ENCODE data around the gene ALK.

The ALK gene

DNA sequence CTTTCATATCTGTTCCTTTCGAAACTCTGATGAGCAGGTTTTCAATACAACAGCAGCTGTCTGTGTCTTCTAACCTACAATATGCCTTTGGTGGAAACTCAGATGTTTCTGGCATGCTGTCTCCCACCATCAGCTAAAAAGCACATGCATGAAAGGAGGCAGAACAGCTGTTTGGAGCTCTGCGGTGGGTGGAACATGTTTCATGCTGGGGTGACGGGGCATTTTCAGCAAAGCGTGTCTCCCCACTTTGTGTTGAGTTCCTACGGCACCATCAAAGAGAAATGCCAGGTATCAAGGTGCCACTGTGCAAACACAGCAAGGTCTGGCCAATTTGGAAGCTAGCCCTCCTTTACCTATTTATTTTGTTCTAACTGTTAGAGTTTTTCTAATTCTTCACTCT, 516.1 kb downstream of the ALK start:
- ChIA-PET POLR2A (no interaction called here), CTCF (no interaction called here)
- no peak for TF ChIP-seq TCF7L2 (IDR thresholded peaks at IDR 0.05; ENCODE audit: borderline replicate concordance, low read depth, low read length)
- TF ChIP-seq KLF16 (tag by site-specific recombination; IDR thresholded peaks at IDR 0.05) = no peak
- TF ChIP-seq ZNF248 (tag by site-specific recombination; IDR thresholded peaks at IDR 0.05) = no peak
- no peak for TF ChIP-seq ZNF639 (tag by site-specific recombination; IDR thresholded peaks at IDR 0.05)
- TF ChIP-seq REPIN1 (tag by site-specific recombination; IDR thresholded peaks at IDR 0.05; ENCODE audit: low read depth) = no peak
- TF ChIP-seq ZNF214 (tag by site-specific recombination; IDR thresholded peaks at IDR 0.05; ENCODE audit: borderline replicate concordance) = no peak

DNA sequence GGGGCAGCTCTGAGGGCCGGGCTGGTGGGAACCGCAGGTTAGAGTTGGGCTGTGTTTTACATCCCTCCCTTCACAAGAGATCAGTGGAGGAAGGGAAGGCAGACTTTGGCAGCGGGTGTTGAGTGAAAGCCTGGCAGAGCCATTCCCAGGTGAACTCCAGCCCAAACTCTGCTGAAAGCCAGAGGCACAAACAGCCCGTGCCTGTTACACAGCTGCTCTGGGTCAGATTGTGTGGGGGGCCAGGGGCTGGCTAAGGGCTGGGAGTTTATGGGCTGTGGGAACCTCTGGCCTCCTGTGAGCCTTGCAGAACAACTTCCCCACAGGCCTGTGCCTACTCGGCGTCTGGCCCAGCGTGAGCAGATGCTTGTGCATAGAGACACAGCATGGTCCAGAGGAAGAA, 519.4 kb downstream of the ALK start:
- Histone ChIP-seq H3K9me3 (ENCODE audit: control insufficient read depth, insufficient read depth, low read depth, low read length) (no peaks in the 10 kb centered on the region), H3K27ac (ENCODE audit: extremely low read depth, low read depth, low read length) (no peak overlapping the region), H3K4me1 (ENCODE audit: control insufficient read depth, insufficient read depth, low read length) (peaks cover 10% of the 10 kb centered on the region), H3K36me3 (ENCODE audit: control insufficient read depth in 2 of 2, insufficient read depth in 1 of 2, low read length in 2 of 2) (no peaks in the 10 kb centered on the region), H3K4me3 (ENCODE audit: low read depth, low read length) (no peak overlapping the region)
- ChIA-PET POLR2A (no interaction called here), CTCF (no interaction called here)
- TF ChIP-seq ZNF16 (tag by site-specific recombination; IDR thresholded peaks at IDR 0.05; ENCODE audit: low read depth) (no peak), PRDM6 (tag by site-specific recombination; IDR thresholded peaks at IDR 0.05) (no peak), ZNF37A (tag by site-specific recombination; IDR thresholded peaks at IDR 0.05) (no peak), BCL6B (tag by site-specific recombination; IDR thresholded peaks at IDR 0.05) (no peak), ZNF654 (tag by site-specific recombination; IDR thresholded peaks at IDR 0.05; ENCODE audit: low read depth) (no peak), TRIM28 (IDR thresholded peaks at IDR 0.05; ENCODE audit: borderline replicate concordance, low read length) (no peak), ZNF544 (tag by site-specific recombination; IDR thresholded peaks at IDR 0.05) (no peak), ZNF146 (tag by site-specific recombination; IDR thresholded peaks at IDR 0.05) (no peak), ZNF211 (tag by site-specific recombination; IDR thresholded peaks at IDR 0.05; ENCODE audit: low read depth) (no peak), ZFP41 (tag by site-specific recombination; IDR thresholded peaks at IDR 0.05; ENCODE audit: borderline replicate concordance) (no peak), ZNF341 (tag by site-specific recombination; IDR thresholded peaks at IDR 0.05; ENCODE audit: low read depth) (no peak)
- TF ChIP-seq, protein P1, sequence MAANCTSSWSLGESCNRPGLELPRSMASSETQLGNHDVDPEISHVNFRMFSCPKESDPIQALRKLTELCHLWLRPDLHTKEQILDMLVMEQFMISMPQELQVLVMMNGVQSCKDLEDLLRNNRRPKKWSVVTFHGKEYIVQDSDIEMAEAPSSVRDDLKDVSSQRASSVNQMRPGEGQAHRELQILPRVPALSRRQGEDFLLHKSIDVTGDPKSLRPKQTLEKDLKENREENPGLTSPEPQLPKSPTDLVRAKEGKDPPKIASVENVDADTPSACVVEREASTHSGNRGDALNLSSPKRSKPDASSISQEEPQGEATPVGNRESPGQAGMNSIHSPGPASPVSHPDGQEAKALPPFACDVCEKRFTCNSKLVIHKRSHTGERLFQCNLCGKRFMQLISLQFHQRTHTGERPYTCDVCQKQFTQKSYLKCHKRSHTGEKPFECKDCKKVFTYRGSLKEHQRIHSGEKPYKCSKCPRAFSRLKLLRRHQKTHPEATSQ (tag by site-specific recombination; IDR thresholded peaks at IDR 0.05) = no peak

More for the DNA sequence above, 516.1 kb downstream of the ALK start:
- Histone ChIP-seq H3K4me1 (ENCODE audit: control insufficient read depth, insufficient read depth, low read length) (no peaks in the 10 kb centered on the region), H3K4me3 (ENCODE audit: low read depth, low read length) (no peak overlapping the region), H3K27ac (ENCODE audit: extremely low read depth, low read depth, low read length) (no peak overlapping the region), H3K9me3 (ENCODE audit: control insufficient read depth, insufficient read depth, low read depth, low read length) (no peaks in the 10 kb centered on the region), H3K36me3 (ENCODE audit: control insufficient read depth in 2 of 2, insufficient read depth in 1 of 2, low read length in 2 of 2) (no peaks in the 10 kb centered on the region)

Data from HEK293 (cell line).